GM19351 (cell line): ENCODE results near the gene SNX11.
"Not testable (repeated sequence)": the region's sequence is repeated elsewhere in the genome, so short reads cannot be mapped to it uniquely, and the experiment has no call there.

Experiments
- ATAC-seq: cut with Tn5 transposase; IDR thresholded peaks from one replicate; pipeline ENCODE4 v1.9.1; 2021; ENCODE audit warnings: mild to moderate bottlenecking, moderate library complexity; ENCODE audit not compliant: unreplicated experiment

The SNX11 gene, protein sequence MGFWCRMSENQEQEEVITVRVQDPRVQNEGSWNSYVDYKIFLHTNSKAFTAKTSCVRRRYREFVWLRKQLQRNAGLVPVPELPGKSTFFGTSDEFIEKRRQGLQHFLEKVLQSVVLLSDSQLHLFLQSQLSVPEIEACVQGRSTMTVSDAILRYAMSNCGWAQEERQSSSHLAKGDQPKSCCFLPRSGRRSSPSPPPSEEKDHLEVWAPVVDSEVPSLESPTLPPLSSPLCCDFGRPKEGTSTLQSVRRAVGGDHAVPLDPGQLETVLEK

DNA sequence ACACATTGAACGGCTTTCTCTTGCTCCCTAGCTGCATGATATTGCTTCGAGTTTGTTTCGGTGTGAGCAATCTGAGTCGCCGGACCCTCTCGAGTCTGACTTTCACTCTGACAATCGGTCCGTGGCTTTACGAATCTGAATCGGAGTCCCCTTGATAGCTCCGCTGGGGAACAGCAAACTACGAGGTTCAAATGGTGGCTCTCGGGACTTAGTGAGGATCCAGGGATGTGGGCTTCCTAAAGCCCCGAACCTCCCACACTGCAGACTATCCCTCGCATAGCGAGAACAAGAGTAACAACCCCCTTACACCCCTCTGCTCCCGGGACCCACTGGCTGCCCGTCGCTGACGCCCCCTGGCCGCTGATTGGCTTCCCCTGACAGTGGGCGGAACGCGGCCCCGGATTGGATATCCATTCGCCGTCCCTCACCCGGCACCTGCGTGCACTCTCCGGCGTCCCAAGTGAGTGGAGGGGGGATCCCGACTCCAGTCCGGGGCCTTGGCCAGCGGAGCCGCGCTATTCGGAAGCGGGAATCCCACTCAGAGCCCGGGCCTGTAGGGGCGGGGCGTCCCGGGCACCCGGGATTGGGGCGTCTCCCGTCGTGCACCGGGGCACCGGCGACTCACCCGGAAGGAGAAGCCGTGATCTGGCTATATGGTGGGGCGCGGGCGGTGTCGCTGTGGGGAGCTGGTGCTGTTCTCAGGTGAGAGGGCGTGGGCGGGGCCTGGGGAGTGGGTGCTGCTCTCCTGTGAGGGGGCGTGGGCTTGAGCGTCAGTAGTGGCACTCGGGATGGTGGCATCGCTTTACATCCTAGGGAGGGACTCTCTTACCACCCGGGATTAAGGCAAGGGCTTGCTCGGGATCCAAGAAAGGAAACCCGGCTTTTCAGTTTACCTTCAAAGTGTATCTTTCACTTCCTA is at the start of gene SNX11:
TSS of gene SNX11 (plus strand) at position 630 of the 919 bp plus-strand sequence. CDS start 4,278 bp downstream, outside the sequence.
- ATAC-seq = peak; percentile 74

DNA sequence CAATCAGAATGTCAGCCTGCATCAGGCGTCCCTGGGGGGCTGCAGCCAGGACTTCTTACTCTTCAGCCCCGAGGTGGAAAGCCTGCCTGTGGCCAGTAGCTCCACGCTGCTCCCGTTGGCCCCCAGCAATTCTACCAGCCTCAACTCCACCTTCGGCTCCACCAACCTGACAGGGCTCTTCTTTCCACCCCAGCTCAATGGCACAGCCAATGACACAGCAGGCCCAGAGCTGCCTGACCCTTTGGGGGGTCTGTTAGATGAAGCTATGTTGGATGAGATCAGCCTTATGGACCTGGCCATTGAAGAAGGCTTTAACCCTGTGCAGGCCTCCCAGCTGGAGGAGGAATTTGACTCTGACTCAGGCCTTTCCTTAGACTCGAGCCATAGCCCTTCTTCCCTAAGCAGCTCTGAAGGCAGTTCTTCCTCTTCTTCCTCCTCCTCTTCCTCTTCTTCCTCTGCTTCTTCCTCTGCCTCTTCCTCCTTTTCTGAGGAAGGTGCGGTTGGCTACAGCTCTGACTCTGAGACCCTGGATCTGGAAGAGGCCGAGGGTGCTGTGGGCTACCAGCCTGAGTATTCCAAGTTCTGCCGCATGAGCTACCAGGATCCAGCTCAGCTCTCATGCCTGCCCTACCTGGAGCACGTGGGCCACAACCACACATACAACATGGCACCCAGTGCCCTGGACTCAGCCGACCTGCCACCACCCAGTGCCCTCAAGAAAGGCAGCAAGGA is 49.0 kb upstream of the SNX11 start:
- no peak for ATAC-seq

DNA sequence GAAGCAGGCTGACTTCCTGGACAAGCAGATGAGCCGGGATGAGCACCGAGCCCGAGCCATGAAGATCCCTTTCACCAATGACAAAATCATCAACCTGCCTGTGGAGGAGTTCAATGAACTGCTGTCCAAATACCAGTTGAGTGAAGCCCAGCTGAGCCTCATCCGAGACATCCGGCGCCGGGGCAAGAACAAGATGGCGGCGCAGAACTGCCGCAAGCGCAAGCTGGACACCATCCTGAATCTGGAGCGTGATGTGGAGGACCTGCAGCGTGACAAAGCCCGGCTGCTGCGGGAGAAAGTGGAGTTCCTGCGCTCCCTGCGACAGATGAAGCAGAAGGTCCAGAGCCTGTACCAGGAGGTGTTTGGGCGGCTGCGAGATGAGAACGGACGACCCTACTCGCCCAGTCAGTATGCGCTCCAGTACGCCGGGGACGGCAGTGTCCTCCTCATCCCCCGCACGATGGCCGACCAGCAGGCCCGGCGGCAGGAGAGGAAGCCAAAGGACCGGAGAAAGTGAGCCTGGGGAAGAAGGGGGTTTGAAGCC is 48.4 kb upstream of the SNX11 start:
- no peak for ATAC-seq

DNA sequence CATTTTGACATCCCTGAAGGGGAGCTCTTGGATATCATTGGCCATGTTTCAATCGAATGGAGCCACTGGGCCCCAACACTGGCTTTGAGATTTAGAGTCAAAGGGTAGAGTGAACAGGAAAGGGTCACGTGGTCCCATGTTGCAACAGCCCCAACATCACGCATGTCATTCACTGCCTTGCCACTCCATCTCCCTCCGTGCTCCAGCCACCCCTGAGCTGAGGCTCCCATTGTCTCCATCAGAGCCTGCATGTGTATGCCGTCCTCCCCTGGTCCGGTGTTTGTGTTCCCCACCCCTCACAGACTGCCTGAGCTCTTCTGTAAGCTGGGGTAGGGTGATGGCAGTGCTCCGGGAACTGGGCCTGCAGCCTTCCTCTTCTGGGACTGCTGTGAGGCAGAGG is 47.3 kb upstream of the SNX11 start:
- no peak for ATAC-seq

DNA sequence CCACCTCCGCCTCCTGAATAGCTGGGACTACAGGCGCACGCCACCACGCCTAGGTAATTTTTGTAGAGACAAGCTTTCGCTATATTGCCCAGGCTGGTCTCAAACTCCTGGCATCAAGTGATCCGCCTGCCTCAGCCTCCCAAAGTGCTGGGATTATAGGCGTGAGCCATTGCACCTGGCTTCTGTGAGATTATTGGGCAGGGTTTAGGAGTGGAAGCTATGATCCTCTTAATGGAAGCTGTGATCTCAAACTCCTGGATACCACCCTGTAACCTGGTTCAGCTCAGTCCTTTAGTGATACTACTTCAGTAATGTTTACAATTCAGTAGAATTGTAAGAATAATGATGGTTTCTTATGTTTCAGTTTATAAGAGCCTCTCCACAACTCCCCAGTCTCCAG is 45.3 kb upstream of the SNX11 start:
- ATAC-seq = no peak

DNA sequence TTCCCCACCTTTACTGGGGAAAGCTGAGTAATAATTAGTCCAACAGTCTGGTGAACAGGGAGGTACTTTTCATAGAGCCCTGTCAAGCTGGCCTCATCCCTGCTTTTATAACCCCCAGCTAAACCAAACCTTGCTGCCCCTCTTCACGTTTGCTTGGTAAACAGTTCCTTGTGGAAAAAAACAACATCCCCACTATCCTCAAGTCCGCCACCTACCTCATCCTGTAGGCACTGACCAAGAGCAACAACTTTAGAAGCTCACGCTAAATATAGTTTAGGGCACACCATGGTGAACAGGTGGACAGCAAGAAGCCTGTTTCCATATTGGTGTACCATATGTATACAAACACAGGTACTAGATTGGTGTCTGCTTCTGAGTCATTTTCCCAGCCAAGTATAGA is 42.9 kb upstream of the SNX11 start:
- no peak for ATAC-seq

DNA sequence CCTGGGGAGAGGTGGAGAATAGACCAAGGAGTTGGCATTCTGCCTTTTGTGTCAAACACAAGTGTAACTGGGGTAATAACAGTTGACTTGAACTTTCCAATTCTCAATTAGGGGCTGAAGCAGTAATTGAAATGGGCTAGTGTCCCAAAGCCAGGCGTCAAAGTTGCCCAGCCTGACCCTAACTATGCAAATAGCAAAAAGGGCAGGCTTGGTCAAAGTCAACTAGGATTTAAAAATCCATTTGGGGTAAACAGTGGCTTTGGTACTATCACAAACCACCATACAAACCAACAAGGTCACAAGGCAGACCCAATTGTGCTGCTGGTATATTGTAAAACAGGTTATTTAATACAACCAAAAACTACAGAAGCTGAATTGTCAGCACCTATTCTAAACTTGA is 41.4 kb upstream of the SNX11 start:
- no peak for ATAC-seq

DNA sequence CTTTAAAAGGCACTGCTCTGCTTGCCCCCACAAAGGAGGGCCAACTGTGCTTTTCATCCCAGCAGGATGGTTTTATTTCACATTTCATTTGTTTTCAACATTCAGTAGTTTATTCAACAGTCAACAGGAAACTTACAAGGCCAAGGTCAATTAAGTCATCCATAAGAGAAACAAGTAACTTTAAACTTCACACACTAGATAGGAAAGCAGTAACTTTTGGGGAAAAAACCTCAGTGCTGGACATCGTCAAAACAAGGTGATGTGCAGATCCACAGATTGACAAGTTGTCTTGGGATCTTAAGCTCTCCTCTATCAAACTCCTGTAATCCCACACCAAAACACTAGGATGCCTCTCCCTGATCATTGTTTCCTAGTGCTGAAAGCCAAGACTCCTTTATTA is 40.9 kb upstream of the SNX11 start:
- no peak for ATAC-seq

DNA sequence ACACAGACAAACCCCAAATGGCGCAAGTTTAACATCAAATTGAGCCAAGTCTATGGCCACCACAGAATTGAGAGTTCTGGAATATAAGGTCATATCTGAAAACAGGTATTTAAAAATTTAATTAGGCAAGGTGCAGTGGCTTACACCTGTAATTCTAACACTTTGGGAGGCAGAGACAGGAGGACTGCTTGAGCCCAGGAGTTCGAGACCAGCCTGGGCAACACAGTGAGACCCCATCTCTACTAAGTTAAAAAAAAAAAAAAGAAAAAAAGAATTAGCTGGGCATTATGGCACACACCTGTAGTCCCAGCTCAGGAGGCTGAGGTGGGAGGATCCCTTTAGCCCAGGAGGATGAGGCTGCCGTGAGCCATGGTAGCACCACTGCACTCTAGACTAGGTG is 40.3 kb upstream of the SNX11 start:
- no peak for ATAC-seq

DNA sequence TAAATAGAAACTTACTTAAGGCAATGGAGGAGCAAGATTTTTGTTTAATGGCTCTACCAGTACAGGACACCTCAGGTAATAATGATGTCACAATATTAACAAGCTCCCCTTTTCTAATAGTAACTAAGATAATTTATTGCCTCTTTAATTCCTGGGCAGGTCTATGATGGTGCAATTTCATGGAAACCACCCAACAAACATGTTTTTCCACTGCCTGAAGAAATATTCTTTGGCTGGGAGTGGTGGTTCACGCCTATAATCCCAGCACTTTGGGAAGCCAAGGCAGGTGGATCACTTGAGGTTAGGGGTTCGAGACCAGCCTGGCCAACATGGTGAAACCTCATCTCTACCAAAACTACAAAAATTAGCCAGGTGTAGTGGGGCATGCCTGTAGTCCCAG is 39.8 kb upstream of the SNX11 start:
- not testable (repeated sequence) for ATAC-seq

DNA sequence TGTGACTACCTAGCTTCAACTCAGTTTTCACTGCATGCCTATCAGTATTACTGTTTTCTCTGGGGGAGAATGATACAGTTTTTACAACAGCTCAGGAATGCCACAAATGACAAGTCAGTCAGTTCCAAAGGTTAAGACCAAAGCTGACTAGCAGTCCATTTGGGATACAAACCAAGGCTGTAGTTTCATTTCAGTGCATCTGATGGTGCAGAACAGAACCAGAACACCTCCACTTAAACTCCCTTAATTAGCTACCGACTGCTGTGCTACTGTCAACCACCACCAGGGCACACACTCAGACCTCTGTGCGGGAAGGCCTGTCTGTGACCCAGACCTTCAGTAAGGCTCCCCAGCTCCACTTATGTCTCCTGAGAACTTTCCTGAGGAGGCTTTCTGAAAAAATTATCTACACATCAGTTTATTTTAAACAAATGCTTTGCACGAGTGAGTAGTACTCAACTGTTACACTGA is 39.0 kb upstream of the SNX11 start:
- no peak for ATAC-seq

DNA sequence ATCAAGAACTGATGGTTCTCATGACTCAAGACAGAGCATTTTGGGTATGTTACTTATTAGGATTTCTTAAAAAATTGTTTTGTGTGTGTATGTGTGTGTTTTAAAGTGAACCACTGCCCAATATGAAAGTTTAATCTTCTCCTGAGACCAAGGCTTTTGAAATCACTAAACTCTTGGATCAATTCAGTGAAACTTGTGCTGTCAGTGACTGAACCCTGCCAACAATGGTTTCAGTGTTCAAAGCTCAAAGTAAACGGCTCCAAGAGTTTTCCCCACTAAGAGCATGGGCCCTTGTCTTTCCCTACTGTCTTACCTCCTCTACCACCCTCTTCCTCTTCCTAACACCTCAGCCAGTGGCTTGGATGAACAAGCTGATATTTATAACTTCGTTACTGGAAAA is 37.4 kb upstream of the SNX11 start:
- no peak for ATAC-seq

DNA sequence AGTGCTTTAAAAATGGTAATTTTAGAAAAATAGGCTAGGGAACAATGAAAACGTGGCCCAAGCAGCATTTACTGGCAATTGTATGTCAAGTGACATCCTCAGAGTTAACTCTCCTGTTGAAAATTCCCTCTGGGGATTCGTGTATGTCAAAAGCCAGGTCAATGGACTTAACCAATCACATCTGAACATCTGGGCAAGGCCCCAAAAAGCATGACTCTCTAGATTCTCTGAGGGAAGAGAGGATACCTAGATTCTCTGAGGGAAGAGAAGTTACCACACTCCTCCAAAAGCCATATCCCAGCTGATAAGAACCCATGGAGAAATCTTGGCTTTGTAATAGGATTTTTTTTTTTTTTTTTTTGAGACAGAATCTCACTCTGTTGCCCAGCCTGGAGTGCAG is 35.9 kb upstream of the SNX11 start:
- no peak for ATAC-seq

DNA sequence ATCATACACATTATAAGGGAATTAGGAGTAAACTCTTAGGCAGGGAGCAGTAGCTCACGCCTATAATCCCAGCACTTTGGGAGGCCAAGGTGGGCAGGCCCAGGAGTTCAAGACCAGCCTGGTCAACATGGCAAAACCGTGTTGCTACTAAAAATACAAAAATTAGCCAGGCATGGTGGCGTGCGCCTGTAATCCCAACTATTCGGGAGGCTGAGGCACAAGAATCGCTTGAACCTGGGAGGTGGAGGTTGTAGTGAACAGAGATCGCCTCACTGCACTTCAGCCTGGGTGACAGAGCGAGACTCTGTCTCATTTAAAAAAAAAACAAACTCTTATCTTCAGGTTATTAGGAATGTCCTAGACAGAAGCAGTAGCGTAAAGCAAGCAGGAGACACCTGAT is 34.8 kb upstream of the SNX11 start:
- not testable (repeated sequence) for ATAC-seq

DNA sequence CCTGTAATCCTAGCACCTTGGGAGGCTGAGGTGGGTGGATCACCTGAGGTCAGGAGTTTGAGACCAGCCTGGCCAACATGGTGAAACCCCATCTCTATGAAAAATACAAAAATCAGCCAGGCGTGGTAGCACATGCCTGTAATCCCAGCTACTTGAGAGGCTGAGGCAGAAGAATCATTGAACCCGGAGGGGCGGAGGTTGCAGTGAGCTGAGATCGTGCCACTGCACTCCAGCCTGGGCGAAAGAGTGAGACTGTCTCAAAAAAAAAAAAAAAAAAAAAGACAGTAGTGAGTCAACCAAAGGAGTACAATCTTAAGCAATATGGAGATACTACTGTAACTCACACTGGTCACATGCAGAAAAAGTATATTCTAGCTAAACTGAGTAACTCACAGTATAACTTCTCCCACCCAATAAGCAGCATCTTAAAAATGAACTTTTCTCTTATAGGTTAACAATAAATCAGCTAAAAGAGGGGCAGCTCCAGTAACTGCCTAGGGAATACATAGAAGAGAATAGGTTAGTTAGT is 33.9 kb upstream of the SNX11 start:
- ATAC-seq = not testable (repeated sequence)

DNA sequence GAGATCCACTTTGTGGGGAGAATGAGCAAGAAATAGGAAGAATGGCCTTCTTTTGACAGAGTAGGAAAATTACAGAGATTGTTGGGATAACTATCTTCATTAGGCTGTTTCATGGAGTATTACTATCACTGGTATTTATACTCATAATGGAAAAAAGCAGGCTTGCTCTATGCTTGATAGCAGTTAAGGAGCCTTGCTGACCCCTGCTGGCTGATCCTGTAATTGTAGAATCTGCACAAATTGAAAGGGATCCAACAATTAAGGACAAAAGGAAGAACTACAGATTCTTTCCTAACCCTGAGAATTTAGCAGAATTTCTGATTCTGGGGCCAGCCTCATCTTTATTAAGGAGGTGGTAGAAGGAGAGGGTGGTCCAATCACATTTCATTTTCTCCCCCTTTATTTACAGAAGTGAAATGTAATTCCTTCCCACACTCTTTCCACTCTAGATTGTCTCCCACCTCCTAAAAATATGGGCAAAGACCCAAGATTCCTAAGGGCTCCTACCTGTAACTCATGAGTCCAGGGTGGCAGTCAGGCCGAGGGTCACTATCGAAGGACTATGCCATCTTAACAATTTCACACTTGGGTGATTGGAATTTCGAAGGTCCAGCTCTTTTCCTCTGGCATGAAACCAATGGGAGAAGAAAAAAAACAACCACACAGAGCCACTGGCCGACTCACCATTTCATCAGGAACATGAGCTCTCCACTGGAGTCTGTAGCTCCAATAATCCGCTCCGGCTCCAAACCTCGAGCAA is 33.1 kb upstream of the SNX11 start:
- no peak for ATAC-seq

DNA sequence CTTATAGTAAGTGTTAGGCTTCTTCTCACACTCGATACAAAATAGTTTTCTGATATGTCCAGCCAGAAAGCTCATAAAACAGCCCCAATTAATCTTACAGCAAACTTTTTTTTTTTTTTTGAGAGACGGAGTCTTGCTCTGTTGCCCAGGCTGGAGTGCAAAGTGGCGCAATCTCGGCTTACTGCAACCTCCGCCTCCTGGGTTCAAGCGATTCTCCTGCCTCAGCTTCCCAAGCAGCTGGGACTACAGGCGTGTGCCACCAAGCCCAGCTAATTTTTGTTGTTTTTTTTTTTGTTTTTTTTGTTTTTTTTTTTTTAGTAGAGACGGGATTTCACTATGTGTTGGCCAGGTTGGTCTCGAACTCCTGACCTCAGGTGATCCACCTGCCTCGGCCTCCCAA is 30.4 kb upstream of the SNX11 start:
- not testable (repeated sequence) for ATAC-seq

DNA sequence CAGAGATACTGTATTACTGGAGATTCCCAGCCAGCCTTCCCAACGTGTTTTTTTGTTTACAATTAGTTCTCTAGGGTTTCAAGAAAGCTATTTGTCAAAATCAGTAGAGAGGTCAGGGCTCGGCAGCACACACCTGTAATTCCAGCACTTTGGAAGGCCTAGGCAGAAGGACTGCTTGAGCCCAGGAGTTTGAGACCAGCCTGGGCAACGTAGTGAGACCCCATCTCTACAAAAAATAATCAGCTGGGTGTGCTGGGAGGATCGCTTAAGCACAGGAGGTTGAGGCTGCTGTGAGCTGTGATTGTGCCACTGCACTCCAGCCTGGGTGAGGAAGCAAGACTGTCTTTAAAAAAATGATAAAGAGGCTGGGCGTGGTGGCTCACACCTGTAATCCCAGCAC is 25.7 kb upstream of the SNX11 start:
- no peak for ATAC-seq

DNA sequence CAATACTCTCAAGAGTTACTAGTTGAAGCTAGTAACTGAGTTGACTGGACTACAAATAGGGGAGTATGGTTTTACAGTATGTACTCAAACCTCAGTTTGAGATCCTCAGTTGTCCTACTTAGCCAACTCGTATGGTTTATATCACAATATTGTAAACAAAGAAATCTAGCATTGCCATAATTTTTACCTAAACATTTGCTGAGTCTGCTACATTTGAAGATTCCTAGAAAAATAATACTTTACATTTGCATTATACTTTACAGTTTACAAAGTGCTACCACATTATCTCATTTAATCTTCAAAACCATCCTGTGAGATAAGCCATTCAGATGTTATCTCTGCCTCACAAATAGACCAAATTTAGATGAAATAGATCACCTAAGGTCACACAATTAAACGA is 22.6 kb upstream of the SNX11 start:
- ATAC-seq = no peak

DNA sequence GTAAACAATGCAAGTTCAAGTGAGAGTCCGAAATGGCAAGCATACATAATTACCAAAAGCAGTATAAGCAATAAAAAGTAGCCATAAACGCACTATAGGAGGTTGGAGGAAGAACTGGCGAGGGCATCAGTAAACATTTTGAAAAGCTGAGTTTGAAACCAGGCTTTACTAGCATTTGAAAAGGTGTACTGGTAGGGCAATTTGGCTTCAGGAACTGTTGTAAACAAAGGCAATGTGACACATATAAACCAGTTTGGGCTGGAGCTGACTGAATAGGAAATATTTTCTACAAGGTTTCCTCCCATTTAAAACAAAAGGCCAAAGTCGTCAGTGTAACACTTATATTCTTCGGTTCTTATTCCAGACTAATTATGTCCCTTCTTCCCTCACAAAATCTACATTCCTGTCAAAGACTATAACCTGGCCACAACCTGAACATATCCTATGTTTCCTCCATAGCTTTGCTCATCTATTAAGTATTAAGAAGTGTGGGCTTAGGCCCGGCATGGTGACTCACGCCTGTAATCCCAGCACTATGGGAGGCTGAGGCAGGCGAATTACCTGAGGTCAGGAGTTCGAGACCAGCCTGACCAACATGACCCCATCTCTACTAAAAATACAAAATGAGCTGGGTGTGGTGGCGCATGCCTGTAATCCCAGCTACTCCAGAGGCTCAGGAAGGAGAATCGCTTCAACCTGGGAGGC is 14.1 kb upstream of the SNX11 start:
- no peak for ATAC-seq
